ENCODE measurements around the gene RP2.

- TF ChIP-seq YY1 (IDR thresholded peaks at IDR 0.05; ENCODE audit: insufficient read depth, insufficient read length) (no peak), SUZ12 (IDR thresholded peaks at IDR 0.05; ENCODE audit: extremely low read depth, insufficient read depth, insufficient read length) (no peak)
Observed at GRCh38 chrX:46803140-46803539, 33.7 kb upstream of the RP2 start.

Measured in NT2/D1 (cell line).